Adrenal gland (tissue), 12 donors: ENCODE results near the gene ITGA3. TPM values are rescaled to one million over a fixed set of nuclear protein-coding genes. Genes with fewer than 3 reads are reported as not detected.

Source experiments
- DNase-seq, 7 donors: peaks; one replicate each; pipeline ENCODE4 v3.0.0-alpha.2; 2019 to 2020
- H3K27ac ChIP-seq, 5 donors: fragments of 200-600 bp; sonication (generic) in 4 of 5; 1 replicate in 3 of 5; 2 replicates in 2 of 5; pipeline versions ENCODE4 v1.5.1 to v1.8.0; 2016 to 2020; ENCODE audit warnings: mild to moderate bottlenecking in 1 of 5
- H3K27me3 ChIP-seq: fragments of 200-600 bp; 2 replicates; pipeline ENCODE4 v1.8.0; 2021
- H3K36me3 ChIP-seq, 2 donors: fragments of 200-600 bp; replicated peaks in 1 of 2; 1 replicate in 1 of 2; 2 replicates in 1 of 2; pipeline versions ENCODE4 v1.5.1 to v1.8.0; 2018 to 2022
- H3K4me1 ChIP-seq, 2 donors: fragments of 200-600 bp; replicated peaks in 1 of 2; 1 replicate in 1 of 2; 2 replicates in 1 of 2; pipeline versions ENCODE4 v1.5.1 to v1.8.0; 2018 to 2021
- H3K4me3 ChIP-seq, 4 donors: fragments of 200-600 bp; sonication (generic) in 3 of 4; one replicate each; pipeline ENCODE4 v1.5.1; 2016 to 2018
- H3K9me3 ChIP-seq, 3 donors: fragments of 200-600 bp; sonication (generic) in 1 of 3; replicated peaks in 1 of 3; 1 replicate in 2 of 3; 2 replicates in 1 of 3; pipeline versions ENCODE4 v1.5.1 to v1.8.0; 2016 to 2021
- POLR2A ChIP-seq, 2 donors: fragments of 450-650 bp; IDR thresholded peaks; one replicate each; pipeline ENCODE4 v1.6.1; 2017; ENCODE audit warnings: antibody characterized with exemption in 2 of 2, mild to moderate bottlenecking in 2 of 2, moderate library complexity in 1 of 2
- WGBS, 4 donors: extraction: QIAGEN DNeasy Blood & Tissue Kit in 2 of 4; methylation state at CpG; one replicate each; pipeline versions ENCODE4 v1.1.5 to v1.1.7; 2013 to 2017; 5-methylcytosine and 5-hydroxymethylcytosine counted together
- intact Hi-C, 2 donors: fragments of 100-400 bp; cut with DNase I; formaldehyde crosslinking; loops; one replicate each; pipeline versions ENCODE4 v1.14.1 to v1.15.0; 2022 to 2023
- polyA plus RNA-seq, 3 donors: library from polyadenylated mRNA; stranded (reverse); fragments of 200-250 nt in 2 of 3; fragments of 350-450 nt in 1 of 3; fragmentation: Illumina TruSeq in 1 of 3; extraction: RNeasy Lipid Tissue Mini Kit (QIAGEN cat#74804) in 1 of 3; gene quantifications; one replicate each; pipeline ENCODE4 v1.2.3, GENCODE V29; 2013 to 2014
- total RNA-seq, 9 donors: library from RNA; depleted of rRNA in 4 of 9; stranded (reverse); fragments of >200 nt in 4 of 9; fragments of 120-200 nt in 1 of 9; fragmentation: NEBNext Ultra II Directional in 1 of 9; extraction: Animal tissue kit (Norgen Biotek cat#: 25700) in 1 of 9; gene quantifications; one replicate each; pipeline versions ENCODE4 v1.1.0 to v1.2.4, GENCODE V29; 2013 to 2023
- TF ChIP-seq, protein P1 (sequence below), 6 experiments: fragments of 450-650 bp in 4 of 6; fragments of 200-600 bp in 2 of 6; sonication (generic) in 1 of 6; IDR thresholded peaks; 1 replicate in 5 of 6; 2 replicates in 1 of 6; pipeline versions ENCODE4 v1.5.1 to v1.8.0; 2016 to 2021; ENCODE audit warnings: antibody characterized with exemption in 6 of 6, mild to moderate bottlenecking in 2 of 6, moderate library complexity in 1 of 6
- donor health status: healthy with polysubstance abuse.
- donor health status: Bipolar disorder and iron deficiency.
- donor health status: DM: yes; HTN: yes; CAD: no.
- donor health status: DM: no; HTN: no; CAD: no.
- donor health status: DM: no; HTN: no; CAD: no.
- donor health status: DM: yes; HTN: yes; CAD: no.

ITGA3 gene
- total and polyA plus RNA-seq, 12 donors, result 20.9 to 206 (median 131) TPM

DNA sequence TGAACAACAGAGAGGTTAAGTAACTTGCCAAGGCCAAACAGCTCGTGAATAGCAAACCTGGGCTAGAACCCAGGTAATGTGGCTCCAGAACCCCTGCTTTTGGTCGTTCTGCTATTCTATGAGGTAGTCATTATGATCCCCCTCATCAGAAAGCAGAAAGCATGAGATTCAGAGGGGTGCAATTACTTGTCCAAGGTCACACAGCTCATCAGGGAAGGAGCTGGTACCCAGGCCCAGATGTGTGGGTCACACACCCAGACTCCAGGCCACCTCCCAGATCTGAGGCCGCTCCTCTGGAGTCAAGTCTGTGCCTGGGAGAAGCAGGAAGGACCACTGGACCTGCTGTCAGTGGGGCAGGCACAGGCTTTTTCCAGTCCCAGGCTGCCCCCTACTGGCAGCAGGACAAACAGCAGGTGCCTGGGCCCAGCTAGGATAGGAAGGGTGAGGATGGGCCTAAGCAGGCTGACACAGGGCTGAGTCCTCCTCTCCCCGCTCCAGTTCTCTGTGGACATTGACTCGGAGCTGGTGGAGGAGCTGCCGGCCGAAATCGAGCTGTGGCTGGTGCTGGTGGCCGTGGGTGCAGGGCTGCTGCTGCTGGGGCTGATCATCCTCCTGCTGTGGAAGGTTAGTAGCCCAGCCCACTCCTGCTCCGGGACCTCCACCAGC lies 31.5 kb downstream of the ITGA3 start:
- Histone ChIP-seq H3K4me1 (no peaks in the 10 kb centered on the region), H3K36me3 (peaks cover 0 to 28% of the 10 kb centered on the region in 2 donors), H3K4me3 (no peak overlapping the region), H3K27me3 (no peaks in the 10 kb centered on the region), H3K27ac (peak overlapping the region in 1 of 5 donors; percentile 12), H3K9me3 (no peaks in the 10 kb centered on the region)
- intact Hi-C loops, result no loop called here
- peak; percentile 72 to 89 (median 81) for DNase-seq
- 35 to 70% (median 38%) methylated on average over 3 to 10 of the region's 10 CpGs for WGBS, 4 donors
- TF ChIP-seq, protein P1, sequence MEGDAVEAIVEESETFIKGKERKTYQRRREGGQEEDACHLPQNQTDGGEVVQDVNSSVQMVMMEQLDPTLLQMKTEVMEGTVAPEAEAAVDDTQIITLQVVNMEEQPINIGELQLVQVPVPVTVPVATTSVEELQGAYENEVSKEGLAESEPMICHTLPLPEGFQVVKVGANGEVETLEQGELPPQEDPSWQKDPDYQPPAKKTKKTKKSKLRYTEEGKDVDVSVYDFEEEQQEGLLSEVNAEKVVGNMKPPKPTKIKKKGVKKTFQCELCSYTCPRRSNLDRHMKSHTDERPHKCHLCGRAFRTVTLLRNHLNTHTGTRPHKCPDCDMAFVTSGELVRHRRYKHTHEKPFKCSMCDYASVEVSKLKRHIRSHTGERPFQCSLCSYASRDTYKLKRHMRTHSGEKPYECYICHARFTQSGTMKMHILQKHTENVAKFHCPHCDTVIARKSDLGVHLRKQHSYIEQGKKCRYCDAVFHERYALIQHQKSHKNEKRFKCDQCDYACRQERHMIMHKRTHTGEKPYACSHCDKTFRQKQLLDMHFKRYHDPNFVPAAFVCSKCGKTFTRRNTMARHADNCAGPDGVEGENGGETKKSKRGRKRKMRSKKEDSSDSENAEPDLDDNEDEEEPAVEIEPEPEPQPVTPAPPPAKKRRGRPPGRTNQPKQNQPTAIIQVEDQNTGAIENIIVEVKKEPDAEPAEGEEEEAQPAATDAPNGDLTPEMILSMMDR (IDR thresholded peaks at IDR 0.05), result peak; percentile 90 to 98 (median 96)
- TF ChIP-seq POLR2A (IDR thresholded peaks at IDR 0.05), result no peak

DNA sequence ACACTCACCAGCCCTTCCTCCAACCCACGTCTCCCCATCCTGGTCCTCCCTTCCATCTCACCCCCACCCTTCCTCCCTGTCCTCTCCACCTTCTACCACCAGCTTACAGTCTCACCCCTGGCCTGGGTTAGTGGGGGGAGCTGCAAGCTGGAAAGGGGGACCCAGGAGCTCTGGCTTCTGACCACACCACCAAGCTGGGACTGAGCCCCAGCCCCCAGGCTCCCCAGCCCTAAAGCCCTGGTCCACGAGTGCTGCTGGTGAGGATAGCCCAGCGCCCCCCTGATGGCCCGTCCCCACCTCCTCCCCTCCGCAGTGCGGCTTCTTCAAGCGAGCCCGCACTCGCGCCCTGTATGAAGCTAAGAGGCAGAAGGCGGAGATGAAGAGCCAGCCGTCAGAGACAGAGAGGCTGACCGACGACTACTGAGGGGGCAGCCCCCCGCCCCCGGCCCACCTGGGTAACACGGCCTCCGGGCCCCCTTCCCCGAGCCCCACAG lies 32.0 kb downstream of the ITGA3 start:
- Histone ChIP-seq H3K4me3 (no peak overlapping the region), H3K27me3 (no peaks in the 10 kb centered on the region), H3K36me3 (peaks cover 0 to 25% of the 10 kb centered on the region in 2 donors), H3K27ac (no peak overlapping the region), H3K4me1 (no peaks in the 10 kb centered on the region), H3K9me3 (no peaks in the 10 kb centered on the region)
- TF ChIP-seq POLR2A (IDR thresholded peaks at IDR 0.05), result no peak
- DNase-seq, result no peak
- intact Hi-C loops, result loop anchor here (2.0 kb wide), 1 partner anchor 61 kb away; no protein-coding TSS in a partner anchor
- 75 to 90% (median 83%) methylated on average over 10 to 19 of the region's 19 CpGs for WGBS, 4 donors

DNA sequence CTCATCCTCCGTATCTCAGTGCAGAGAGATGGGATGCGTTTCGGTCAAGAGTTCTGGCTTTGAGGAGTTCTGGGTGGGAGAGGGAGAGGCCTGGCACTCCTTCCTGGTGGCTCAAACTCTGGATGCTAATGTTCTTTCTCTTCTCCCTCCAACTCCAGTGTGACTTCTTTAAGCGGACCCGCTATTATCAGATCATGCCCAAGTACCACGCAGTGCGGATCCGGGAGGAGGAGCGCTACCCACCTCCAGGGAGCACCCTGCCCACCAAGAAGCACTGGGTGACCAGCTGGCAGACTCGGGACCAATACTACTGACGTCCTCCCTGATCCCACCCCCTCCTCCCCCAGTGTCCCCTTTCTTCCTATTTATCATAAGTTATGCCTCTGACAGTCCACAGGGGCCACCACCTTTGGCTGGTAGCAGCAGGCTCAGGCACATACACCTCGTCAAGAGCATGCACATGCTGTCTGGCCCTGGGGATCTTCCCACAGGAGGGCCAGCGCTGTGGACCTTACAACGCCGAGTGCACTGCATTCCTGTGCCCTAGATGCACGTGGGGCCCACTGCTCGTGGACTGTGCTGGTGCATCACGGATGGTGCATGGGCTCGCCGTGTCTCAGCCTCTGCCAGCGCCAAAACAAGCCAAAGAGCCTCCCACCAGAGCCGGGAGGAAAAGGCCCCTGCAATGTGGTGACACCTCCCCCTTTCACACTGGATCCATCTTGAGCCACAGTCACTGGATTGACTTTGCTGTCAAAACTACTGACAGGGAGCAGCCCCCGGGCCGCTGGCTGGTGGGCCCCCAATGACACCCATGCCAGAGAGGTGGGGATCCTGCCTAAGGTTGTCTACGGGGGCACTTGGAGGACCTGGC lies 33.3 kb downstream of the ITGA3 start:
- Histone ChIP-seq H3K4me1 (no peaks in the 10 kb centered on the region), H3K4me3 (no peak overlapping the region), H3K9me3 (no peaks in the 10 kb centered on the region), H3K27me3 (no peaks in the 10 kb centered on the region), H3K36me3 (peaks cover 0 to 25% of the 10 kb centered on the region in 2 donors), H3K27ac (no peak overlapping the region)
- WGBS, 4 donors, result 82 to 86% (median 85%) methylated on average over 18 to 25 of the region's 25 CpGs
- TF ChIP-seq POLR2A (IDR thresholded peaks at IDR 0.05), result no peak
- TF ChIP-seq, protein P1 (IDR thresholded peaks at IDR 0.05), result no peak
- no peak for DNase-seq
- intact Hi-C loops, result loop anchor here (2.0 kb wide), 1 partner anchor 62 kb away; no protein-coding TSS in a partner anchor

DNA sequence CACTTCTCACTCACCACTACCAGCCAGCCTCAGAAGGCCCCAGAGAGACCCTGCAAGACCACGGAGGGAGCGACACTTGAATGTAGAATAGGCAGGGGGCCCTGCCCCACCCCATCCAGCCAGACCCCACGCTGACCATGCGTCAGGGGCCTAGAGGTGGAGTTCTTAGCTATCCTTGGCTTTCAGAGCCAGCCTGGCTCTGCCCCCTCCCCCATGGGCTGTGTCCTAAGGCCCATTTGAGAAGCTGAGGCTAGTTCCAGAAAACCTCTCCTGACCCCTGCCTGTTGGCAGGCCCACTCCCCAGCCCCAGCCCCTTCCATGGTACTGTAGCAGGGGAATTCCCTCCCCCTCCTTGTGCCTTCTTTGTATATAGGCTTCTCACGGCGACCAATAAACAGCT lies 34.2 kb downstream of the ITGA3 start:
- peaks cover 0 to 25% of the 10 kb centered on the region in 2 donors for H3K36me3 ChIP-seq
- H3K4me1 ChIP-seq, result no peaks in the 10 kb centered on the region

More for the DNA sequence above, 34.2 kb downstream of the ITGA3 start:
- TF ChIP-seq POLR2A (IDR thresholded peaks at IDR 0.05), result no peak
- TF ChIP-seq, protein P1 (IDR thresholded peaks at IDR 0.05), result no peak
- 69 to 87% (median 83%) methylated on average over 4 to 6 of the region's 6 CpGs for WGBS, 4 donors
- H3K4me3 ChIP-seq, result no peak overlapping the region
- DNase-seq, result no peak
- H3K27ac ChIP-seq, result no peak overlapping the region
- no peaks in the 10 kb centered on the region for H3K27me3 ChIP-seq
- intact Hi-C loops, result no loop called here
- H3K9me3 ChIP-seq, result no peaks in the 10 kb centered on the region
